PC-9 (cell line): ENCODE data around the gene GNG4.

ENCODE experiments used
- EZH2 ChIP-seq: fragments of 200-600 bp; sonication (generic); IDR thresholded peaks from 2 replicates; pipeline ENCODE4 v1.8.0; 2017; ENCODE audit warnings: antibody characterized with exemption, low read depth
- TF ChIP-seq, protein P1 (sequence below): fragments of 200-600 bp; sonication (generic); conservative IDR thresholded peaks from 2 replicates; pipeline ENCODE4 v1.6.1; 2017; ENCODE audit warnings: mixed run types, antibody characterized with exemption, mild to moderate bottlenecking, moderate library complexity

DNA sequence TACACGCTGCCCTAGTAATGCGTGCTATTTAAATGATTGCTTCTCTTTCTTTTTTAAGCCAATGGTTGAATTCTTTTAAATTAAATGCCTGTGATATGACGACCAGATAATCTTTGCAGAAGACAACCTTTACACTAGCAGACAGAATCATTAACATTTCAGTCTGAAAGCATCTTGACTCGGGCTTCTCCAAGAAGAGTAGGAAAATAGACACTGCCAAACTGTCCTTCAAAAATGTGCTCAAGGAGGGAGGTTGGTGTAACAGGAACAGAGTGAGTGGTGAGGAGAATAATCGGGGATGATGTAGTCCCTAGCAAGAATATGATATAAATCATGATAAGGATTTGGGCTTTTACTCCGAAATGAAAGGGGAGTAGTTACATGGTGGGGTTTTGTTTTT lies 138.8 kb downstream of the GNG4 start:
- TF ChIP-seq, protein P1, sequence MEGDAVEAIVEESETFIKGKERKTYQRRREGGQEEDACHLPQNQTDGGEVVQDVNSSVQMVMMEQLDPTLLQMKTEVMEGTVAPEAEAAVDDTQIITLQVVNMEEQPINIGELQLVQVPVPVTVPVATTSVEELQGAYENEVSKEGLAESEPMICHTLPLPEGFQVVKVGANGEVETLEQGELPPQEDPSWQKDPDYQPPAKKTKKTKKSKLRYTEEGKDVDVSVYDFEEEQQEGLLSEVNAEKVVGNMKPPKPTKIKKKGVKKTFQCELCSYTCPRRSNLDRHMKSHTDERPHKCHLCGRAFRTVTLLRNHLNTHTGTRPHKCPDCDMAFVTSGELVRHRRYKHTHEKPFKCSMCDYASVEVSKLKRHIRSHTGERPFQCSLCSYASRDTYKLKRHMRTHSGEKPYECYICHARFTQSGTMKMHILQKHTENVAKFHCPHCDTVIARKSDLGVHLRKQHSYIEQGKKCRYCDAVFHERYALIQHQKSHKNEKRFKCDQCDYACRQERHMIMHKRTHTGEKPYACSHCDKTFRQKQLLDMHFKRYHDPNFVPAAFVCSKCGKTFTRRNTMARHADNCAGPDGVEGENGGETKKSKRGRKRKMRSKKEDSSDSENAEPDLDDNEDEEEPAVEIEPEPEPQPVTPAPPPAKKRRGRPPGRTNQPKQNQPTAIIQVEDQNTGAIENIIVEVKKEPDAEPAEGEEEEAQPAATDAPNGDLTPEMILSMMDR, result no peak
- no peak for TF ChIP-seq EZH2
